ENCODE measurements around the gene FKRP.
A peak's percentile ranks its signal among the peaks of the same experiment; 100 is the strongest.

The FKRP gene

DNA sequence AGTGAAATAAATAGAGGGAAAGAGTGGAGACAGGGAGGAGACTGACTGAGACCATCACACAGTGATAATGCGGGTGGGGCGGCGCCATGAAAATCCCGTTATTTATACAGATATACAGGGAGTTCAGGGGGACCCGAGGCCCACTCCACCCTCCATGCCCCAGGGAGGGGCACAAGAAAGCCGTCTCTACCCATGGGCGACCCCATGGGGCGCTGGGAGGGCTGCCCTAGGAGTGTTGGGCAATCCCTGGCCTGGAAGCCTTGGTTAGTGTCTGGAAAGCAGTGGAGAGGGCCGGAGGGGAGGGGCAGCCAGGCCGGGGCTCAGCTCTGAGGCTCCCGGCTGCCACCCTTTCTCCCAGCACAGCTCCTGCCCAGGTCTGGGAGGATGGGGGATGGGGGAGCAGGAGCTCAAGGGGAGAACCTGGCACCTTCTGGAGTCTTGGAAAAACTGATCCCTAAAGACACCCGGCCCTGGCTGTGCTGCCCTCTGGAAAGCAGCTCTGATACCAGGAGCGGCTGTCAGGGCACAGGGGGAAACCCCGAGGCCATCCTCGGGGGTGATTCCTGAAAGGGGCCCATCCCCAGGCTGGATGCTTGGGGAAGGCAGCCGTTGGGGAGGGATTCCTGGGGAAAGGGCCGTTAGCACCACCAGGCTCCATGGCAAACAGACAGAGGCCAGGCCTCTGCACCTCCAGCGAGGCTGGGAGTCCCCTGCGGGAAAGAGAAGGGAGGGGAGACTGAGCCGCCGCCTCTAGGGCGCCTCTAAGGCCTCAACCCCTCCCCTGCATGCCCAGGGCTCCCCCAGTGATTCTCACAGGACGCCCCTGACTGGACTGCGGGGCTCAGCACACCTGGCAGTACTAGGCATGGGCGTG, 26.0 kb upstream of the FKRP start:
- no peak for DNase-seq

DNA sequence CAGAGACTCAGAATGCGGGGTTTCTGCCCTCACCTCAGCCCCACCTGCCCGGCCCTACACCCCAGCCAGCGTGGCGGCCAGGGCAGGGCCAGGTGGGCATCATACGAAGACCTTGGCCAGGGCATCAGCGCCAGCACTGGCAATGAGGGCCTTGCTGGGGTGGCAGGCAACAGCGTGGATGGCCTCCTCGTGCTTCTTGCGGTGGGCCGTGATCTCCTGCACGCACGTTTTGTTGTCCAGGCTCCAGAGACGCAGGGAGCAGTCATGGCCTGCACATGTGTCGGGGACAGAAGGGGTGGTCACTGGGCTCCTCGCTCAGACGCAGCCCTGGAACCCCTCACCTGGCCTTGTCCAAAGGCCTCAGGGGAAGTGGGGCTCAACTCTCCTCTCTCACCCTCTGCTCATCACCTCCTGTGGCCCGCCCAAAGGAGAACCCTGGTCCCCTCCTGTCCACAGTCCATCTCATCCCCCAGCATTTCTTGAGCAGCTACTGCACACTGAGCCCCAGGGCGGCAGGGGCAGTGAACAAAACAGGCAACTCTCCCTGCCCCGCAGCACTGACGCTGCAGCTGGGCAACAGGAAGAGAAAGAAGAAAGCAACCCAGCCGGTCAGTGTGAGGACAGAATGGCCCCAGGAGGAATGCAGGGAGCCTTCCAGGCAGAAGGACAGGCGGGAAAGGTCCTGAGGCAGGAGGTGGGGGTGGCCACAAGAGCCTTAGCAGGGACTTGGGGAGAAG, 25.2 kb upstream of the FKRP start:
- DNase-seq = no peak

DNA sequence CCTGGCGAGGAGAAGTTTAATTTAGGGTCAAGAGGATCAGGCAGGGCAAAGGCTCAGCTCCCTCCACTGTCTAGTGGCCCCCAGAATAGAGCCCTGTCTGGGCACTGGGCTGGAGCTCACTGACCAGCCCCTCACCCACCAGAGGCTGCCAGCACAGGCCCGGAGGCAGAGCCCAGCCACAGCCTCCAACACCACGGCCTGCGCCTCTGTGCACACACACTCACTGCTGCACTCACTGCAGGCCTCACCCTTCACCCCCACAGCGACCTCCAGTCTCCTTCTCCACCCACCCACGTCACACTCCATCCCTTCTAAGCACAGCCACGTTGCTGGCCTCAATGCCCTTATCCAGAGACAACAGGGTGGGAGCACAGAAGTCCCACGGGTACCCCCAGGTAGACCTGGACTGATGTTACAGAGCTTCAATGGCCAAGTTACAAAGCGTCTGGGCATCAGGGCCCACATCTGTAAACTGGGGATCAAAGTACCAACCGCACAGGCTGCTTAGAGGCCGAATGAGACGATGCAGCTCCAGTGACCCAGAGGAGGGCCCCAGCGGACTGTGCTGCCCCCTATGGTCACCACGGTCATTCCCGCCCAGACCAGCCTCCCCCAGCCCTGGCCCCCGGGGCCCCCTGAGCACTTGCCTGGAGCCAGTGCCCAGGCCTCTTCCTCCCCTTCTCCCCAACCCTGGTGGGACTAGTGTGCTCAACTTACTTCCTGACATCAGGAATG, 24.4 kb upstream of the FKRP start:
- no peak for DNase-seq

DNA sequence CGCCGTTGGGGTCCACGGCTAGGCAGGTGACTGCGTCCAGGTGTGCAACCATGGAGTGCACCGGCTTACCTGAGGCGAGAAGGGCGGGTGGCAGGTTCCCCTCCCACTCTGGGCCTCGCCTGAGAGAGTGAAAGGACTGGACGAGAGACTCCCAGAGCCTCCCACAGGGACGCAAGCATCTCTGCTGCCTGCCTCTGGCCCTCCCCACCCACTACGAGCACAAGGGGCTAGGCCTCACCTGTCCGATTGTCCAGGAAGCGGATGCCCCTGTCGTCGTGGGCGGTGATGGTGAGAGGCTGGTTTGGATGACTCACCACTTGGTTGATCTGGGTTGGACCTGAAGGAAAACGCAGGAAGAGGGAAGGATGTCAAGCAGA, 23.9 kb upstream of the FKRP start:
- DNase-seq = no peak

DNA sequence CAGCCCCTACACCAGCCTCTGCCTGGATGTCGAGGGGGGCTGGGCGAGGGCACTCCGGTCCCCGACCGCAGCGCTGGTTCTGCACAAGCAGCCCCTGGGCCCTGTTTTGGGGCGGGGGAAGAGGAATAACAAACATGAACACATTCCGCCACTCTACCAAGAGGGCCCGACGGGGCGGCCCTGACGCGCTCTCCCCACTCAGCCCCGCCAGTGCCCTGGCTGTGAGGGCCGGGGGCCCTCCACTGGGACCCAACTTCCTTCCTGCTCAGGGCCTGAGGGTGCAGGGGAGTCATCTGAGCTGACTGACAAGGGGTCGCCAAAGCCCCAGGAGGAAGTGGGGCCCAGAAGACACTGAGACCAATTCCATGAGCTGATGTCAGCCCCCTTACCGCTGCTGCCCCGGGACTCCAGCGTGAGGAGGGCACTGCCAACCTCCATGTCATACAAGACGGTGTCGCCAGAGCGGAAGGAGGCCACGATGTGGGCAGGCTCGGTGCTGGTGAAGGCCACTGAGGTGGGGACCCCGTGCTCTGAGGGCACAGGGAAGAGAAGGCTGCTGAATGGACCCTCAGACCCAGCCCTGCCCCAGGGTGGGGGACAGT, 23.3 kb upstream of the FKRP start:
- no peak for DNase-seq

DNA sequence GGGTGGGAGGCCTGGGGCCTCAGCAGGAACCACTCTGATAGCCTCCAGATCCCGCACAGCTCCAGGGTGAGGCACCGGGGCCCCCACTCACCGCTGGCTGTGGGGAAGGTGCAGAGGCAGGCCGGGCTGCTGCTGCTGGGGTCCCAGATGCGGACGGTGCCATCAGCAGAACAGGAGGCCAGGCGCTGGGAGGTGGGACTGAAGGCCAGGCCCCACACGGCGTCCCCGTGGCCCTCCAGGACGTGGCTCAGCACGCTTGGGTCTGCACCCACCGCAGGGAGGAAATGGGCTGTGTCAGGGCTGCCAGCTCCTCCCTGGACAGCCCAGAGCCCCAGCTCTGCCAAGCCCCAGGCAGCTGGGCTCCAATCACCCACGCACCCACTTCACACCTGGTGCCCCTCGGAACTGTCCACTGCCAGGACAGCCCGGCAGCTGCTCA, 22.8 kb upstream of the FKRP start:
- DNase-seq = no peak

DNA sequence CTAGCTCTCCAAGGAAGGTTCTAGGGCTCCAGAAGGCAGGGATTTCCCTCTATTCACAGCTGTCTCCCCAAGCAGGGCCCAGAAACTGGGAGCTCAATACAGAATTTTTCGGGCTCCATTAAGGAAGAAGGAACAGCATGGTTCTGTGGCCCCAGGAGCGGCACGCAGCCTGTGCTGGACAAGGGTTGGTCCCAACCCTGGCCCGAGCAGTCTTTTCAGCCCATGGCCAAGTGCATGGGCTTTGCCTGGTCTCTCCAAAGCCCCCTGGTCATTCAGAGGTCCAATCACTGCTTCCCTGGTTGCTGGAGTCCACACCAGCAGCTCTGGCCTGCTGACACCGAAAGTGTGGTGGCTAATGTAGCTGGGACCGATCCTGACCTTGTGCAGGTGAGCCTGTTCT, 22.4 kb upstream of the FKRP start:
- no peak for DNase-seq

DNA sequence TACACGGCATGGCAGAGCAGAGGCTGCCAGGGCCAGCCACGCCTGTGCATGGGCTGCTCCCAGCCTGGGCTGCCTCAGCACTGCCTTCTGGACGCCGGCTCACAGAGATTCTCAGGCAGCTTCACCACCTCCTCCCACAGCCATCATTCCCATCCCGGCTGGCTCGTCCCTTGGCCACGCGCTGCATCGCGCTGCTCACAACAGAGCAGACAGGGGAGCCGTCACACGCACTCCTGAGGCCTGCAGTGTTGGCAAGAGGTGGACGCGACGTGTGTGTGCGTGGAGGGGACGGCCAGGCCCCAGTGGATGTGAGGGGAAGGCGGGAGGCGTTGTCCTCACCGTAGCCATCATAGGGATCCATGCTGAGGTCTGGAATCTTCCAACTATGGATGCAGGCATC, 21.4 kb upstream of the FKRP start:
- DNase-seq = no peak

DNA sequence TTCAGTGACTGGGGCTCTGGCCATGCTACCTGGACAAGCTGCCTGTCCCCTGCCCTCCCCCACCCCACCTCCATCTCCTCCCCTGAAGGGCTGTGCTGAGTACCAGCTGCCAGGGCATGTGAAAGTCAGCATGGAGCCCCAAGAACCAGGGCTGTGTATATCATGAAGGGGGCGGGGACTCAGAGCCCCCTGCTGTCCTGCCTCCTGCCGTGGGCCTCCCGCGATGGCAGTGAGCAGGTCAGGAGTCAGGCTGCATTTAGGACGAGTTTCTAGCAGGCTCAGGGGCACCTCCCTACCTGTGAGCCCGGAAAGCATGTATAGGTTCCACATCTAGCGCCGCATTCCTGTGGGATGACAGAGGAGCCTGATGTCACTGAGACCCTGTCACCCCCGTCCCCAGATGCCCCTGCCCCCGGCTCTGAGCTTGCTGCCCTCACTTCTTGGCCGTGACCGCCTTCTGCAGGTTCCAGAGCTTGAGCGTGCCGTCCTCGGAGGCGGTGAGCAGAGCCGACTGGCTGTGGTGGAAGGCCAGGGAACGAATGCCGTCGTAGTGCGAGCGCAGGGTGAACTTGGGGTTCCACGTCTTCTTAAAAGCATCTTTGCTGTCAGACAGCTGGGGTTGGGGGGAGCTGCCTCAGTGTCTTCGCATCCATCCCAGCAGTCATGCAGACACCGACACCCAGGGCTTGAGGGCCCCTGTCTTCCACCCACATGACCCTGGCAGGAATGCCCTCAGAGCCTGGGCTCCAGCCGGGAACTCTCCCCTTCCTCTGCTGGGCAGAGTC, 20.6 kb upstream of the FKRP start:
- DNase-seq = no peak

DNA sequence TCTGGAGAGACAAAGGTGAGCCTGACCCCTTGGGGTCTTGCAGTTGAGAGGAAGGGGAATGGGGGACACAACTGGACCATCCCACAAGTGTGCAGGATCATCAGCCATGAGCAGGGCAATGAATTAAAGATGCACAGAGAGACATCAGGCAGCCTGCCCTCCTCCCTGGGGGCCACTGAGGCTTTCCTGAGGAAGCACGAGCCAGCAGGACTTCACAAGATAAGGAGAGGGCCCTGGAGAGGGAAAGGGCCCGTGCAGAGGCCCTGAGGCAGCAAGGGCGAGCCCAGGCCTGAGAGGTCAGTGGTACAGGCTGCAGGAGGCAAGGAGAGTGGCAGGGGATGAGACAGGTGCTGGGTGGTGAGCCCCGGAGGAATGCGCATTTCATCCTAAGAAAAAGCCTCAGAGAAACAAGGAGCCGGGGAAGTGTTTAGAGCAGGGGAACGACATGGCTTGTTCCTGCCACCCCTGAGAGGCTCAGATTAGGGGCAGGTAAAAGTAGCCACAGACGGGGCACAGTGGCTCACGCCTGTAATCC, 19.9 kb upstream of the FKRP start:
- no peak for DNase-seq

DNA sequence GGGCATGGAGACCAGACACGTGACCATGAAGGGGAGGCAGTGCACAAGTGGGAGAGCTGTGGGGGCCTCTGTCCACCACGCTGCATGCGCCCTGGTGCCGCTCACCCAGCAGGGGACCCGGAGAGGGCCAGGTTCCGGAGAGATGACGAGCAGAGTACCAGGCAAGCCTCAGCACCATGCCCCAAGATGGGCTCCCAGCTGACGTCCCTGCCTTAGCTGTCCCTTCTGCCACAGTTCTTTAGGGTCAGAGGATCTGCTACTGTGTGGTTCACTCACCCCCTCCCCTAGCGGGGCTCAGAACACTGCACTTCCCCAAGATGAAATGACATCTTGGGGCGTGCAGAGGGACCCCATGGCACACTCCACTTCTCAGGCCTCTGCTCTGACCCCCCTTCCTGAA, 19.3 kb upstream of the FKRP start:
- no peak for DNase-seq

DNA sequence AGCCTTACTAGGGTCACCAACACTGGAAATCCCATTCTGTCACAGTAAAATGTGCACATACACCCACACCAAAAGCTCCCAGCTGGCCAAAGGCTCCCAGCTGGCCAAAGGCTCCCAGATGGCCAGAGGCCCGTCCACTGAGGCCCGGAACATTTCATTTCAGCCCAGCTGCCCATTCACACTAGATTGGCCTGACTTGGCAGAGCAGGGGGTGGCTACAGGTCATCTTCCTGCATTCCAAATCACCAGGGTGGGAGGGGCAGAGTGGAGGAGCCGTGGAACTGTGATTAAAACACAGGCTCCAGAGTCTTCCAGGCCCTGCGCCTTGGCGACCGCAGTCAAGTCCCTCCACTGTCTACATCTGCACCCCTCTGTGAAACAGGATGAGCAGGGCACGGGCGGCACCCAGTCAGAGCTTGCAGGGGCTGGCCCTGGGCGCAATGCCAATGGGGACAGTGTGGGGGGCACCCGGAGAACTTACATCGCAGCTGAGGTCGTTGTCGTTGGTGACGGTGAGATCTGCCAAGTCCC, 18.8 kb upstream of the FKRP start:
- DNase-seq = no peak

DNA sequence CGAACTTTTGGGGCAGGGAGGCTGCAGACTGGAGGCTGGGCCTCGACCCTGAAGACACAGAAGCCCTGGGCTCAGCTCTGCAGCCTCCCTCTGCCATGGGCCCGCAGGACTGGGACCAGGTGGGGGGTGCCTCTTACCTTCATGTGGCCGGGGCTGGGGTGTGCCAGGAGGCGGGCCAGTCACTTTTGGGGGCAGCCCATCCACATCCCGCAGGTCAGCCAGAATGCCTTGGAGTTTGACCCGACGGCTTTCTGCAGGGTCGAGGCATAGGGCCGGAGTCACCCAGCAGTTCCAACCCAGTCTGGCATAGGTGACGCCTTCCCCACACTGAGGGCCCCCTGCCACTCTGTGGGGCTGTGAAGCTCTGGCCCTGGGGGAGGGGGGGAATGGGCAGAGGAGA, 18.1 kb upstream of the FKRP start:
- DNase-seq = no peak

DNA sequence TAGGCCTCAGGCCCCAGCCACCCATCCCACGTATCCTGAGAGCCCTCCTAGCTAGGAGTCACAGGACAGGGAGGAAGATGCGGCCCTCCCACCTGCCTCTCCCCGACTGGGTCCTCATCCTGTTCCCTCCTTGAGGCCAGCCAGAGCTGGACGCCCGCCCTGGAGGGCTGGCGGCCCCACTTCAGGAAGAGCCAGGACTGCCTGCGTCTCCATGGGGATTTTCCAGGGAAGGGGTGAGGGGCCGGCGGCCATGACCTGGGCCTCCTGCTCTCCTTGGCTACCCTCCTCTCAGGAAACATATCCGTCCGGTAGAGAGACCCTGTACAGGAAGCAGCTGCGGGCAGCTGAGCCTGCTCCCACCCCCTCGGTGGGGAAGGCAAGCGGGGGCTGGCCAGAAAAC, 17.6 kb upstream of the FKRP start:
- peak; percentile 67 for DNase-seq

DNA sequence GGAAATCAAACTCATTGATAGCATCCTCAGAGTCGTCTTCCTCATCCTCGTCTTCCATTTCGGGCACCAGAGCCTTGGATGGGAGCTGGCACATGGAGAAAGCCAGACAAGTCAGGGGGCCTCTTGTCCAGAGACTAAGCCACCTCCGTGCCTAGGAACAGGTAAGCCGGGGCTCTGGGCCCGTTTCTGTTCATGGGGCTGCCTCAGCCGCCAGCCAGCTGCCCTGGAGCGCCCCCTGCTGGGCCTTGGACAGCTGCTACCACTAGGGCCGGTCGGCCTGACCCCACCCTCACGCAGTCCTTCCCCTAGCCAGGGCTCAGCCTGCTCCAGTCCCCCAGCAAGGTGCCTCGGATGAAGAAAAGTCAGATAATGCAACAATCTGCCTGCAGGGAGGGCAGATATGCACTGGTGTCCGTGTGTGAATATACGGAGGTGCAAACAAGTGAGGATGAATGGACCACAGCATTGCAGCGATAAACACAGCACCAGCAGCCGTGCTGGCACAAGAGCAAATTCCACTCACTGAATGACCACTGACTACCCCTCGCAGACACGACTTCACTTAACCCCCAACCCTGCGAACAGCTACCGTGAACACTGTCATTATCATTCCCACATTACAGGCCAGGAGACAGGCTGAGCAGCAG, 17.0 kb upstream of the FKRP start:
- DNase-seq = peak; percentile 72

DNA sequence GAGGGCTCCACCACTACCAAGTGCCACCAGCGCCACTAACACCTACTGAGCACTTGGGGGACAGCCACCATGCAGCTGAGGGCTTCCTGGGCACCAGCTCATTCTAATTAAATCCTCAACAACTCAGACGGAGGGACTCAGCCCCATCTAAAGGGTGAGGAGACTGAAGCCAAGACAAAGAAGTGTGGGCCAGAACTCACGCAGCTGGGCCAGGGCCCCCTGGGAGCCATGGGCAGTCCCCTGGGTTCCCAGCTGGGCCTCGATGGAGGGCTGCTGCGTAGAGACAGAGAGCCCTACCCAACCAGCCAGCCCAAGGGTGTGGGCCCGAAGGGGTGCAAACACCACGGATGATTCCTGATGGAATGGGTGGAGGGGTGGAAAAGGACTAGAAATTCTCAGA, 16.2 kb upstream of the FKRP start:
- DNase-seq = no peak

DNA sequence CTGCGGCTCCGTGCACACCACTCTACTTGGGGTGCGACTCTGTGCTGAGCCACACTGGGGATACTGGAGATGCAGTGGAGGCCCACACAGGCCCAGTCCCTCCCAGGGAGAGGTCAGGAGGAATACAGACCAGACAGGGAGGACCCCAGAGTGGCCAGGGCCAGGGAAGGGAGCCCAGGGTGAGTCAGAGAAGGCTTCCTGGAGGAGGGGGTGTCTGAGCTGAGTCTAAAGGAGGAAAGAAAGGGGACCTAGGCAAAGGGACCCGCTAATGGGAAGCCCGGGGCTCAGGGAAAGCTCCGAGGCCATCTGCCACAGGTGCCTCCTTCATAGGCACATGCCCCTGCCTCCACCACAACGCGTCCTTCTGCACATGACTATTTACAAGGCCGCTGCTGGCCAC, 15.7 kb upstream of the FKRP start:
- DNase-seq = no peak

DNA sequence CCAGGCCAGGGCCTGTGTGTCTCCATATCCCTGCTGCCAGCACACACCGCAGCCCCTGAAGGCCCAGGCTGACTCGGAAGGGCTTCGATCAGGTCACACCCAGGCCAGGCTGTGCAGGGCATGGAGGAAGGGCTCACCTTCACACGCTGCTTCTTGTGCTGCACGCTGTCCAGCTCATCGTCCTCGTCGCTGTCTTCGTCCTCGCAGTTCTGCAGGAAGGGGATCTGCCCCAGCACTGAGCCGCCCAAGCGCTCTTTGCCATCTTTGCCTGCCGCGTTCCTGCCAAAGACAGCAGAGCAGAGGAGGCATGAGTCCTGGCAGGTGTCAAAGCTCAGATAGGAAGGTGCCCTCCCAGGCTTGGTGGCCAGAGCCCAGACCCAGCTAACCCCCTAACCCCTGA, 15.3 kb upstream of the FKRP start:
- no peak for DNase-seq

DNA sequence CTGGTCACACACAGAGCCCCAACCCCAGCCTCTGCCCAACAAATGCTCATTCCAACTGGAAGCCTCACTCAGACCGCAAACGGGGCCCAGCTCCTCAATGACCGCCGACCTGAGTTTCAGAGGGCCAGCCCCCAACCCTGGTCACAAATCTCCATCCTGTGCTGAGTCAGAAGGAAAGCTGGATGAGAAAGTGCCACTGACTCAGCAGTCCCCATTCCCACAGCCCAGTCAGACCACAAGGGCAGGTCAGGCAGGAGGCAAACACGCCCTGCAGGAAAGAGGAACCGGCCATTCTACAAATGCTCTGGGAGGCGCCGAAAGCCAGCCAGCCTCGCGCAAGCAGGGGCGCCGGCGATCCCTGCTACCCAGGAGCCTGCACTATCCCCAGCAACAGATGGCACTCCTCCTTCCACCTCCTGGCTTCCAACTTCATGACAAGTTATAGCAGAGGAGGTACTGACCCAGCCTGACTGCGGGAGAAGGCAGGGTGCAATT, 14.8 kb upstream of the FKRP start:
- no peak for DNase-seq

DNA sequence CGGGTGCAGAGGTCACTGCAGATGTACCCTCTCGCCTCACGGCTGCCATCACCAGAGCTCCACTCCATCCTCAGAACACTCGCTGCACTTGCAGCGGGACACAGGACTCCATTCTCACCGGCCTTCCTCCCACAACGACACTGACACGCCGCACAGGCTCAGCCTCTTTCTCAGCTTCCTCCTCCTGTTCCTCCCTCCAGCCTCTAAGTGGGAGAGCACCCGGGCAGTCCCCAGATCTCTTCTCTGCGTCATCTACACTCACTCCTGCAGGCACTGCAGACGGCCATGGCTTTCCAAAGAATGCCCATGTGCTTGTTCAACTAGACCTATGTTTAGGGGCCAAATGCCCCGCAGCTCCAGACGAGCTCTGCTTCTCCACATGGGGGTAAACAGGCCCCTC, 14.3 kb upstream of the FKRP start:
- DNase-seq = no peak
